Stimulated activated naive CD8-positive, alpha-beta T cell treated with anti-CD3 and anti-CD28 coated beads, Interleukin-15, amount 100 ng/mL, for 72 hours (primary cell): ENCODE measurements around the gene DNMT1.

Source experiments
- ATAC-seq: fragments of 150-1000 bp; cut with Tn5 transposase; 2 replicates; pipeline ENCODE4 v1.10.0; 2021; ENCODE audit warnings: mild to moderate bottlenecking, moderate library complexity
- DNase-seq, 2 donors: peaks; one replicate each; pipeline ENCODE4 v3.0.0; 2021 to 2022
- H3K27ac Mint-ChIP-seq, 2 donors: one replicate each; pipeline ENCODE4 v1.8.0; 2022; ENCODE audit warnings: mild to moderate bottlenecking in 2 of 2, mixed read lengths in 2 of 2, moderate library complexity in 2 of 2
- H3K27me3 Mint-ChIP-seq: one replicate; pipeline ENCODE4 v1.8.0; 2022; ENCODE audit warnings: mixed read lengths
- H3K4me1 Mint-ChIP-seq: one replicate; pipeline ENCODE4 v1.8.0; 2022; ENCODE audit warnings: mild to moderate bottlenecking, mixed read lengths
- H3K4me3 Mint-ChIP-seq, 2 donors: one replicate each; pipeline ENCODE4 v1.8.0; 2022; ENCODE audit warnings: mild to moderate bottlenecking in 2 of 2, mixed read lengths in 2 of 2, moderate library complexity in 1 of 2
- H3K9me3 Mint-ChIP-seq, 2 donors: one replicate each; pipeline ENCODE4 v1.8.0; 2022; ENCODE audit warnings: mixed read lengths in 2 of 2

The DNMT1 gene

GRCh38 chr19:10144361-10144760 lies 50.4 kb downstream of the DNMT1 start:
- Mint-ChIP-seq H3K27ac (peak overlapping the region in 1 of 2 donors; percentile 59), H3K4me1 (peaks cover 57% of the 10 kb centered on the region), H3K4me3 (no peak overlapping the region), H3K27me3 (no peaks in the 10 kb centered on the region), H3K9me3 (no peaks in the 10 kb centered on the region)
- DNase-seq (no peak), ATAC-seq (no peak)

GRCh38 chr19:10143681-10144080 lies 51.1 kb downstream of the DNMT1 start:
- Mint-ChIP-seq H3K4me3 (no peak overlapping the region), H3K4me1 (peaks cover 61% of the 10 kb centered on the region), H3K27ac (peak overlapping the region; percentile 90 to 95), H3K27me3 (no peaks in the 10 kb centered on the region), H3K9me3 (no peaks in the 10 kb centered on the region)
- ATAC-seq (no peak), DNase-seq (no peak)

GRCh38 chr19:10142701-10143375 lies 51.9 kb downstream of the DNMT1 start:
- Mint-ChIP-seq H3K27me3 (no peaks in the 10 kb centered on the region), H3K4me3 (peak overlapping the region; percentile 66 to 69), H3K4me1 (peaks cover 61% of the 10 kb centered on the region), H3K27ac (peak overlapping the region; percentile 92 to 95), H3K9me3 (no peaks in the 10 kb centered on the region)
- peak; percentile 19 to 43 for DNase-seq
- ATAC-seq = peak; percentile 98

- Mint-ChIP-seq H3K4me1 (peaks cover 61% of the 10 kb centered on the region), H3K27ac (peak overlapping the region in 1 of 2 donors; percentile 85), H3K4me3 (no peak overlapping the region), H3K27me3 (no peaks in the 10 kb centered on the region), H3K9me3 (no peaks in the 10 kb centered on the region)
- ATAC-seq (no peak), DNase-seq (no peak)
Measured at GRCh38 chr19:10141973-10142372, 52.8 kb downstream of the DNMT1 start.

GRCh38 chr19:10141479-10141878 lies 53.3 kb downstream of the DNMT1 start:
- Mint-ChIP-seq H3K27ac (no peak overlapping the region), H3K9me3 (no peaks in the 10 kb centered on the region), H3K27me3 (no peaks in the 10 kb centered on the region), H3K4me1 (peaks cover 59% of the 10 kb centered on the region), H3K4me3 (no peak overlapping the region)
- no peak for DNase-seq
- ATAC-seq = no peak

GRCh38 chr19:10139952-10140351 lies 54.8 kb downstream of the DNMT1 start:
- Mint-ChIP-seq H3K4me3 (no peak overlapping the region), H3K9me3 (no peaks in the 10 kb centered on the region), H3K4me1 (peaks cover 44% of the 10 kb centered on the region), H3K27me3 (no peaks in the 10 kb centered on the region), H3K27ac (peak overlapping the region in 1 of 2 donors; percentile 71)
- DNase-seq (no peak), ATAC-seq (no peak)

- Mint-ChIP-seq H3K9me3 (no peaks in the 10 kb centered on the region), H3K27ac (peak overlapping the region; percentile 67 to 69), H3K4me3 (no peak overlapping the region), H3K4me1 (peaks cover 36% of the 10 kb centered on the region), H3K27me3 (no peaks in the 10 kb centered on the region)
- ATAC-seq (no peak), DNase-seq (no peak)
Measured at GRCh38 chr19:10138879-10139795, 55.6 kb downstream of the DNMT1 start.

- peaks cover 25% of the 10 kb centered on the region for H3K4me1 Mint-ChIP-seq
- no peaks in the 10 kb centered on the region for H3K27me3 Mint-ChIP-seq
- H3K9me3 Mint-ChIP-seq = no peaks in the 10 kb centered on the region
- DNase-seq (no peak), ATAC-seq (no peak)
- no peak overlapping the region for H3K4me3 Mint-ChIP-seq
- H3K27ac Mint-ChIP-seq = peak overlapping the region; percentile 48 to 69
Measured at GRCh38 chr19:10137751-10138682, 56.7 kb downstream of the DNMT1 start.

- peak overlapping the region in 1 of 2 donors; percentile 67 for H3K27ac Mint-ChIP-seq
- DNase-seq = no peak
- ATAC-seq = no peak
- no peaks in the 10 kb centered on the region for H3K27me3 Mint-ChIP-seq
- peaks cover 14% of the 10 kb centered on the region for H3K4me1 Mint-ChIP-seq
- H3K9me3 Mint-ChIP-seq = no peaks in the 10 kb centered on the region
- H3K4me3 Mint-ChIP-seq = no peak overlapping the region
Measured at GRCh38 chr19:10136936-10137335, 57.8 kb downstream of the DNMT1 start.

- no peak overlapping the region for H3K4me3 Mint-ChIP-seq
- peaks cover 10% of the 10 kb centered on the region for H3K4me1 Mint-ChIP-seq
- no peaks in the 10 kb centered on the region for H3K9me3 Mint-ChIP-seq
- H3K27me3 Mint-ChIP-seq = no peaks in the 10 kb centered on the region
- DNase-seq (no peak), ATAC-seq (peak; percentile 42)
- H3K27ac Mint-ChIP-seq = peak overlapping the region in 1 of 2 donors; percentile 67
Measured at GRCh38 chr19:10135551-10136334, 59.0 kb downstream of the DNMT1 start.

GRCh38 chr19:10134040-10134439 lies 60.7 kb downstream of the DNMT1 start:
- Mint-ChIP-seq H3K4me1 (peaks cover 5% of the 10 kb centered on the region), H3K27ac (peak overlapping the region in 1 of 2 donors; percentile 12), H3K4me3 (no peak overlapping the region), H3K9me3 (no peaks in the 10 kb centered on the region), H3K27me3 (no peaks in the 10 kb centered on the region)
- ATAC-seq (no peak), DNase-seq (no peak)

- Mint-ChIP-seq H3K9me3 (no peaks in the 10 kb centered on the region), H3K4me3 (no peak overlapping the region), H3K27me3 (no peaks in the 10 kb centered on the region), H3K27ac (peak overlapping the region in 1 of 2 donors; percentile 12), H3K4me1 (peaks cover 5% of the 10 kb centered on the region)
- DNase-seq = no peak
- ATAC-seq = no peak
Measured at GRCh38 chr19:10133596-10133995, 61.2 kb downstream of the DNMT1 start.

GRCh38 chr19:10132905-10133304 lies 61.8 kb downstream of the DNMT1 start:
- no peaks in the 10 kb centered on the region for H3K9me3 Mint-ChIP-seq
- ATAC-seq (no peak), DNase-seq (no peak)

GRCh38 chr19:10126213-10126639 lies 68.5 kb downstream of the DNMT1 start:
- DNase-seq = no peak
- ATAC-seq = no peak
- Mint-ChIP-seq H3K9me3 (no peaks in the 10 kb centered on the region), H3K4me3 (no peak overlapping the region), H3K4me1 (no peaks in the 10 kb centered on the region), H3K27ac (peak overlapping the region in 1 of 2 donors; percentile 62), H3K27me3 (no peaks in the 10 kb centered on the region)

More at GRCh38 chr19:10132905-10133304, 61.8 kb downstream of the DNMT1 start:
- Mint-ChIP-seq H3K27ac (peak overlapping the region in 1 of 2 donors; percentile 48), H3K4me3 (no peak overlapping the region), H3K4me1 (peaks cover 5% of the 10 kb centered on the region), H3K27me3 (no peaks in the 10 kb centered on the region)
